Activated CD4-positive, alpha-beta memory T cell treated with anti-CD3 and anti-CD28 coated beads for 36 hours (primary cell): ENCODE data around the gene MAPK1. TPM values are rescaled to one million over a fixed set of nuclear protein-coding genes. Genes with fewer than 3 reads are reported as not detected.
"Not testable (repeated sequence)": the region's sequence is repeated elsewhere in the genome, so short reads cannot be mapped to it uniquely, and the experiment has no call there.

Source experiments
- CTCF ChIA-PET: fragments of 350-600 bp; sonication (Branson Sonifier 250); formaldehyde crosslinking; loops from one replicate; lab custom pipeline; 2021; ENCODE audit warnings: antibody characterized with exemption, inconsistent platforms; lab: Charles Lee
- POLR2A ChIA-PET: fragments of 350-600 bp; sonication (Branson Sonifier 250); formaldehyde crosslinking; loops from one replicate; lab custom pipeline; 2021; ENCODE audit warnings: antibody characterized with exemption; lab: Charles Lee
- DNase-seq: peaks from one replicate; pipeline ENCODE4 v3.0.0-alpha.2; 2020
- H3K27ac Mint-ChIP-seq: one replicate; pipeline ENCODE4 v1.8.0; 2021; ENCODE audit warnings: mixed read lengths
- H3K27me3 Mint-ChIP-seq: one replicate; pipeline ENCODE4 v1.8.0; 2021; ENCODE audit warnings: mixed read lengths
- H3K36me3 Mint-ChIP-seq: one replicate; pipeline ENCODE4 v1.8.0; 2021; ENCODE audit warnings: mixed read lengths
- H3K4me1 Mint-ChIP-seq: one replicate; pipeline ENCODE4 v1.8.0; 2021; ENCODE audit warnings: low read depth, mixed read lengths
- H3K4me3 Mint-ChIP-seq: one replicate; pipeline ENCODE4 v1.8.0; 2021; ENCODE audit warnings: mild to moderate bottlenecking, mixed read lengths
- H3K9me3 Mint-ChIP-seq: one replicate; pipeline ENCODE4 v1.8.0; 2021; ENCODE audit warnings: mixed read lengths
- intact Hi-C: fragments of 100-400 bp; cut with micrococcal nuclease; formaldehyde crosslinking; loops from one replicate; pipeline ENCODE4 v1.15.1; 2023
- total RNA-seq, 2 experiments: library from RNA; stranded (reverse); gene quantifications; one replicate each; pipeline ENCODE4 v1.2.3, GENCODE V29; 2021

The MAPK1 gene
- 10 to 100 TPM; 70.2 to 75.6 TPM for total RNA-seq

DNA sequence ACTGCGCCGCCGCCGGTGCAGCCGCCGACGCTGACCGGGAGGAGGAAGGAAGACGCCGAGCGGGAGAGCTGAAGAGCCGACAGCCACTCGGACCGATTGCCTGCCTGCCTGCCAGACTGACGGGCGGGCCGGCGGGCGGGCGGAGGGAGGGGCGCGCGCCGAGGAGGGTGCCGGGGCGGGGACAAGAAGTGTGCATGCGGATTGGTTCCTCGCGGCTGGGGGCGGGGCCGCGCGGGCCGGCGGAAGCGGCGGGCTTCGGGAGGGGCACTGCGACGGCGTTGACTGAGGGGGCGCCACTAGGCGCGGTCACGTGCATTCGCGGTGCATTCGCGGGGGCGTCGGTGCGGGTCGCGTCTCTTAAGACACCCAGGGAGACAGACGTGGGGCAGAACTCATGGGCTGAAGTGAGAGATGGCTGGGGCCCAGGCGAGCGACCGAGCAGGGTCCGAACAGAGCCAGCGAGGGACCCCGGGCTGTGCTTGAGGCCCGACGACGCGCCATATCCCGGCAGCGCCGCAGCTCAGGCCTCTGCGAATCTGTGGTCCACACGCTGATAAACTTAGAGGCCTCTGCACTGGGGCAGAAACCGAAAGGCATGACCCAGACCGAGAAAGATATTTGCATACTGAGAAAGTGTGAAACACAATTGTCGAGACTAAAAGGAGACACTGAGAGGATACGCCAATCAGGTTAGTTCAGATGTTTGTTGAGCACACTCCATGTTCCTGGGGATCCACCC is at the start of gene MAPK1:
TSS of gene MAPK1 (minus strand) at position 118 of the 739 bp plus-strand sequence. CDS start 205 bp downstream, outside the sequence.
- Mint-ChIP-seq H3K36me3 (peaks cover 8% of the 10 kb centered on the region), H3K27ac (peak within 1 kb of the TSS; percentile 98), H3K4me1 (peaks cover 37% of the 10 kb centered on the region), H3K9me3 (no peaks in the 10 kb centered on the region), H3K27me3 (peaks cover 9% of the 10 kb centered on the region), H3K4me3 (peak within 1 kb of the TSS; percentile 87)
- ChIA-PET POLR2A (interaction anchor here (0.6 to 3.4 kb wide), 9 partner anchors 9 to 133 kb away, joined by 3 to 33 read pairs (median 5); no protein-coding TSS in a partner anchor), CTCF (interaction anchor here (0.7 to 1.9 kb wide), 5 partner anchors 9 to 1550 kb away, joined by 3 to 6 read pairs (median 4); no protein-coding TSS in a partner anchor)
- intact Hi-C loops, result loop anchor here (1.0 to 5.0 kb wide), 4 partner anchors 10 to 105 kb away; partner anchors contain the start of gene PPM1F
- DNase-seq, result peak; percentile 96

DNA sequence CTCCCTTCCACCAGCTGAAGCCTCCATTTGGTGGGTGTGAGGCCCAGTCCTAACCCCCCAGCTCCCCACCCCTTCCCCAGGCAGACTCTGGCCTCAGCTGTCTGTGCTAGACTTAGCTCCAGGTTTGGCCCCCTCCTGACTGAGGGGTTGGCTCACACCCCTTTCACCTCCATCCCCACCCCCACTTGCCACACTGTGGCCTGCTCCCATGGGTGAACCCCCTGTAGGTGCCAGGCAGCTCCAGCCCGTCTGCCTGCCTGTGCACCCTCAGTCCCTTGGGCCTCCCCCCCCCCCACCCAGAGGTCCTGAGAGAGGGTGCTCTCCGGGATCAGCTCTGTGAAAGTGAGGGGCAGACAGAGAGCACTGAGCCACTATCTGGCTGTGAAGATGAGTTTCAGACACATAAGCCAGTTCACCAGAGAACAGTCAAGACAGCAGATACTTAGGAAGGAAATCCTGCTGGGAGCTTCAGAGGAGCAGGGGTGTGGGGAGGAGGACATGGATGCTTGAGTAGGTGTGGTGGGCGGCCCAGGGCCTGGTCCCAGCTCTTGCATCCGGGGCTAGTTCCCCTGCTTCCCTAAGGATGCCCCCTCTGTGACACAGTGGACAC is 49.0 kb upstream of the MAPK1 start:
- Mint-ChIP-seq H3K36me3 (no peaks in the 10 kb centered on the region), H3K27ac (no peak overlapping the region), H3K9me3 (no peaks in the 10 kb centered on the region), H3K27me3 (no peaks in the 10 kb centered on the region), H3K4me3 (no peak overlapping the region), H3K4me1 (no peaks in the 10 kb centered on the region)
- no peak for DNase-seq
- ChIA-PET CTCF (interaction anchor here (0.5 to 1.4 kb wide), 3 partner anchors 21 to 351 kb away, joined by 3 to 5 read pairs (median 3); no protein-coding TSS in a partner anchor), POLR2A (no interaction called here)
- intact Hi-C loops, result no loop called here

DNA sequence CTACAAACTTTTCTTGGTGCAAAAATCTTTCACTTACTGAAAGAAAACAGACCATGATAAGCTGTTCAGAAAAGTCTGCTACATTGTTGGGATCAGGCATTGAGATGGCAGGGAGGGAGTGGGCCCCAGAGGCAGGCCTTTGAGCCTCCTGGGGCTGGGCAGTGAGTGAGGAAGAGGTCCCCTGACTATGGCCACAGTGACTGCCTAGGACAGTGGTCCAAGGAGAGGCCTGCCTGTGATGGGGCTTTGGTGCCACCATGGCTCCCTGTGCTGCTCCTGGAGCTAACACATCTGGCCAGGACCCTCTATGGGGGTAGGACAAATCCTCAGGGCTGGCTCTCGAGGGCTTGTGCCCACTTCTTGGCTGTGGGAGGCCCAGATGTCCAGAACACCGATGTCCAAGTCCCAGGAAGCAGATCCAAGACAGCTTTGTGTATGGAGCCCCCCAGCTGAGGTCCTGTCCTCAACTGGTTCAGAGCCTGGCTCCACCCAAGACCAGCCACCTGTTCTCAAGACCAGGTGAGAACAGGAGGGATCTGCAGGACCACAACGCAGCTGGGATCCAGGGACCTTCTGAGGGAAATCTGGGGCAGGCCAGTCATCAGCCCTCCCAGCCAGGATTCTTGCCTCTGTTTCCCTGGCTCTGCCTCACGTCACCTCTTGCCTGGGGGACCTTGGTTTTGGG is 48.3 kb upstream of the MAPK1 start:
- H3K36me3 Mint-ChIP-seq, result no peaks in the 10 kb centered on the region
- intact Hi-C loops, result no loop called here

GRCh38 chr22:21914033-21914642 is 46.7 kb upstream of the MAPK1 start:
- H3K27me3 Mint-ChIP-seq, CTCF ChIA-PET, DNase-seq, POLR2A ChIA-PET, H3K36me3 Mint-ChIP-seq, H3K4me1 Mint-ChIP-seq, H3K27ac Mint-ChIP-seq, H3K9me3 Mint-ChIP-seq, H3K4me3 Mint-ChIP-seq, intact Hi-C loops: not testable (repeated sequence)

More for the DNA sequence above, 48.3 kb upstream of the MAPK1 start:
- ChIA-PET POLR2A (no interaction called here), CTCF (interaction anchor here (1.0 to 1.4 kb wide), 2 partner anchors 22 to 202 kb away, joined by 3 read pairs; no protein-coding TSS in a partner anchor)
- H3K27me3 Mint-ChIP-seq, result no peaks in the 10 kb centered on the region
- no peak for DNase-seq
- no peak overlapping the region for H3K4me3 Mint-ChIP-seq
- no peaks in the 10 kb centered on the region for H3K4me1 Mint-ChIP-seq
- H3K27ac Mint-ChIP-seq, result no peak overlapping the region
- no peaks in the 10 kb centered on the region for H3K9me3 Mint-ChIP-seq

DNA sequence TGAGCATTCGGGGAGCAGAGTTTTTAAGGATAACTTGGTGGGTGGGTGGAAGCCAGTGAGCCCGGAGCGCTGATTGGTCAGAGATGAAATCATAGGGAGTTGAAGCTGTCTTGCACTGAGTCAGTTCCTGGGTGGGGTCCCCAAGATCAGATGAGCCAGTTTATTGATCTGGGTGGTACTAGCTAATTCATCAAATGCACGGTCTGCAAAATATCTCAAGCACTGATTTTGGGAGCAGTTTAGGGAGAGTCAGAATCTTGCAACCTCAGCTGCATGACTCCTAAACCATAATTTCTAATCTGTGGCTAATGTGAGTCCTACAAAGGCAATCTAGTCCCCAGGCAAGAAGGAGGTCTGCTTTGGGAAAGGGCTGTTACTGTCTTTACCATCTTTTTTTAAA is 42.9 kb upstream of the MAPK1 start:
- H3K9me3 Mint-ChIP-seq, H3K27me3 Mint-ChIP-seq, H3K4me3 Mint-ChIP-seq, intact Hi-C loops, POLR2A ChIA-PET, H3K4me1 Mint-ChIP-seq, DNase-seq, H3K36me3 Mint-ChIP-seq, H3K27ac Mint-ChIP-seq: not testable (repeated sequence)
- CTCF ChIA-PET, result interaction anchor here (1.4 kb wide), 1 partner anchor 26 kb away, joined by 3 read pairs; no protein-coding TSS in a partner anchor

- POLR2A ChIA-PET, result no interaction called here
- no peak for DNase-seq
- H3K4me1 Mint-ChIP-seq, result no peaks in the 10 kb centered on the region
- no peaks in the 10 kb centered on the region for H3K9me3 Mint-ChIP-seq
- intact Hi-C loops, result no loop called here
- no peaks in the 10 kb centered on the region for H3K27me3 Mint-ChIP-seq
- no peak overlapping the region for H3K4me3 Mint-ChIP-seq
- H3K36me3 Mint-ChIP-seq, result no peaks in the 10 kb centered on the region
- CTCF ChIA-PET, result interaction anchor here (1.4 kb wide), 1 partner anchor 27 kb away, joined by 3 read pairs; no protein-coding TSS in a partner anchor
- H3K27ac Mint-ChIP-seq, result no peak overlapping the region
Measured at GRCh38 chr22:21909871-21910270, 42.4 kb upstream of the MAPK1 start.

DNA sequence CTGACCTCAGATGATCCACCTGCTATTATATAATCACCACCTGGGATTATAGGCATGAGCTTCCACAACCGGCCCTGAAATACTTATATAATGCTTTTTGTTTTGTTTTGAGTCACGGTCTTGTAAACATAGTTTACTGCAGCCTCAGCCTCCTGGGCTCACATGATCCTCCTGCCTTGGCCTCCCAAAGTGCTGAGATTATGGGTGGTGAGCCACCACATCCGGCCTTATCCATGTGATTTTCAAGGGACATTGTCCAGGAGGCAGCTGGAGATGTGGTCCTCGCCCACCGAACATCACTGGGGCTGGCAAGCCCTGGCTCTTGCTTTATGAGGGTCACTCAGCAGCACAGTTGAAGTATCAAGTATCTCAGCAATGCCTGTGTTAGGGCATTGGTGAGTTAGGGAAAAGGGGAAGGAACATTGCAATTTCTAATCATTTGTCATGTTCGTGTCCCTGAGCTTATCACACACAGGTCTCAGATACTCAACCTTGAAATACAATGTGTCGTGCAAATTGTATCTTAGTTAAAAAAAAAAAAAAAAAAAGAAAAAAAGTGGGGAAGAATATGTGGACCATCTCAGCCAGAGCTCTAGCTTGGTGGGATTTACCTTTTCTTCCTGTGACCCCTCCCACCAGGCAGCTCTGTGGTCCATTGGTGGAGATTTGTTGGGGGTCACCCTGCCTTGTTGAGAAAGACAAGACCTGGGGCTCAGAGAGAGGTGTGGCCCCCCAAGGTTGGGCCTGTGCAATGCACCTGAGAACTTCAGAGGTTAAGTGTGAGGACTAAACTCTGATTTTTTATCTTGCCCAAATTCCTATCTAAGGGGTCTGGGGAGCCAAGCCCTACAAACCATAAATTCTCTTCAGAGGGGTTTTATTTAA is 40.4 kb upstream of the MAPK1 start:
- H3K4me3 Mint-ChIP-seq, result no peak overlapping the region
- no peak overlapping the region for H3K27ac Mint-ChIP-seq
- H3K36me3 Mint-ChIP-seq, result no peaks in the 10 kb centered on the region
- intact Hi-C loops, result no loop called here
- CTCF ChIA-PET, result no interaction called here
- no peaks in the 10 kb centered on the region for H3K9me3 Mint-ChIP-seq
- no peaks in the 10 kb centered on the region for H3K4me1 Mint-ChIP-seq
- no peaks in the 10 kb centered on the region for H3K27me3 Mint-ChIP-seq
- POLR2A ChIA-PET, result no interaction called here
- no peak for DNase-seq

- H3K4me3 Mint-ChIP-seq, POLR2A ChIA-PET, H3K27me3 Mint-ChIP-seq, H3K4me1 Mint-ChIP-seq, intact Hi-C loops, CTCF ChIA-PET, H3K27ac Mint-ChIP-seq, H3K9me3 Mint-ChIP-seq, DNase-seq, H3K36me3 Mint-ChIP-seq: not testable (repeated sequence)
Measured at GRCh38 chr22:21905234-21905633, 37.8 kb upstream of the MAPK1 start.

DNA sequence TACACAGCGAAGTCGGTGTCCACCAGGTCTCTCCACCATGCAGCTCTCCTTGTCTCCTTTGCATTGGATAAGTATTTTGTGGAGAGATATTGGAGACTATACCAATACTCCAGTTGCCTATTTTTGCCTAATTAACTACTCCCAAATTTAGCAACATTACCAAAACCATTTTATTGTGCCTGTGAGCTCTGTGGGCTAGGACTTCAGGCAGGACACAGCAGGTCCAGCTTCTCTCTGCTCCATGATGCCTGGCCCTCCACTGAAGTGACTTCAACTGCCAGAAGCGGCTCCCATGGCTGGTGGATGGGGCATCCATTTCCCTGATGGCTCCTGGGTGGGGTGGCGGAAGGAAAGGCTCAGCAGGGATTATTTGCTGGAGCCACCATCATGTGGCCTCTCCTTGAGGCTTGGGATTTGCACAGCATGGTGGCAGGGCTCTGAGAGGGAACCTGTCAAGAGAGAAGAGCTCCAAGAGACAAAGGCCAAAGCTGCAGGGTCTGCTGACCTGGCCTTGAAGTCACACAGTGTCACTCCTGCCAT is 36.9 kb upstream of the MAPK1 start:
- no peak overlapping the region for H3K27ac Mint-ChIP-seq
- H3K4me1 Mint-ChIP-seq, result no peaks in the 10 kb centered on the region
- H3K36me3 Mint-ChIP-seq, result no peaks in the 10 kb centered on the region
- H3K4me3 Mint-ChIP-seq, result no peak overlapping the region
- CTCF ChIA-PET, result no interaction called here
- no peak for DNase-seq
- H3K9me3 Mint-ChIP-seq, result no peaks in the 10 kb centered on the region
- POLR2A ChIA-PET, result no interaction called here
- H3K27me3 Mint-ChIP-seq, result no peaks in the 10 kb centered on the region
- intact Hi-C loops, result no loop called here

- intact Hi-C loops, result no loop called here
- H3K36me3 Mint-ChIP-seq, result no peaks in the 10 kb centered on the region
- no peaks in the 10 kb centered on the region for H3K27me3 Mint-ChIP-seq
- no peak overlapping the region for H3K27ac Mint-ChIP-seq
- no peaks in the 10 kb centered on the region for H3K4me1 Mint-ChIP-seq
- H3K9me3 Mint-ChIP-seq, result no peaks in the 10 kb centered on the region
- DNase-seq, result no peak
- CTCF ChIA-PET, result interaction anchor here (0.9 kb wide), 1 partner anchor 27 kb away, joined by 4 read pairs; no protein-coding TSS in a partner anchor
- H3K4me3 Mint-ChIP-seq, result no peak overlapping the region
- POLR2A ChIA-PET, result no interaction called here
Measured at GRCh38 chr22:21903283-21903682, 35.8 kb upstream of the MAPK1 start.
